CD14-positive monocyte (primary cell): Measurements from ENCODE around the gene SCN3B. TPM values are rescaled to one million over a fixed set of nuclear protein-coding genes. Genes with fewer than 3 reads are reported as not detected.

Experiments used
- DNase-seq, 3 donors: peaks; one replicate each; pipeline ENCODE4 v3.0.0-alpha.2; 2011 to 2022
- H2AFZ ChIP-seq: 2 replicates; pipeline ENCODE4 v1.6.0; 2012; ENCODE audit warnings: mild to moderate bottlenecking, low read depth, low read length, inconsistent platforms; ENCODE audit not compliant: insufficient read depth, poor library complexity, severe bottlenecking
- H3K27ac ChIP-seq, 2 donors: 1 replicate in 1 of 2; 2 replicates in 1 of 2; pipeline ENCODE4 v1.5.1; 2012 to 2013; ENCODE audit warnings: low read length in 2 of 2, control low read depth in 1 of 2, inconsistent platforms in 1 of 2, low read depth in 1 of 2, mild to moderate bottlenecking in 1 of 2
- H3K27me3 ChIP-seq, 2 donors: one replicate each; pipeline versions ENCODE4 v1.6.0 to v1.6.1; 2011 to 2013; ENCODE audit warnings: low read length in 2 of 2; ENCODE audit not compliant: control insufficient read depth in 2 of 2, insufficient read depth in 2 of 2
- H3K36me3 ChIP-seq, 2 donors: replicated peaks in 1 of 2; 1 replicate in 1 of 2; 2 replicates in 1 of 2; pipeline versions ENCODE4 v1.5.1 to v1.6.1; 2012 to 2013; ENCODE audit warnings: low read length in 2 of 2, control low read depth in 1 of 2, inconsistent platforms in 1 of 2, mild to moderate bottlenecking in 1 of 2; ENCODE audit not compliant: insufficient read depth in 2 of 2, control insufficient read depth in 1 of 2
- H3K4me1 ChIP-seq, 2 donors: 1 replicate in 1 of 2; 2 replicates in 1 of 2; pipeline versions ENCODE4 v1.5.1 to v1.6.1; 2012 to 2013; ENCODE audit warnings: low read length in 2 of 2, control low read depth in 1 of 2, inconsistent platforms in 1 of 2, mild to moderate bottlenecking in 1 of 2, moderate library complexity in 1 of 2; ENCODE audit not compliant: insufficient read depth in 2 of 2, control insufficient read depth in 1 of 2
- H3K4me2 ChIP-seq: replicated peaks from 2 replicates; pipeline ENCODE3; 2012; ENCODE audit warnings: low read length, moderate library complexity, mild to moderate bottlenecking; ENCODE audit not compliant: poor library complexity, severe bottlenecking; ENCODE audit errors: extremely low read depth
- H3K4me3 ChIP-seq, 3 experiments: fragments of 200-600 bp in 1 of 3; sonication (generic) in 1 of 3; replicated peaks in 1 of 3; 1 replicate in 2 of 3; 2 replicates in 1 of 3; pipeline ENCODE4 v1.5.1; 2011 to 2013; ENCODE audit warnings: low read length in 3 of 3, mild to moderate bottlenecking in 3 of 3, control low read depth in 2 of 3, low read depth in 2 of 3, inconsistent platforms in 1 of 3, moderate library complexity in 1 of 3
- H3K79me2 ChIP-seq: 2 replicates; pipeline ENCODE4 v1.6.0; 2012; ENCODE audit warnings: mild to moderate bottlenecking, control low read depth, inconsistent platforms, low read length, moderate library complexity; ENCODE audit not compliant: insufficient read depth
- H3K9ac ChIP-seq: 2 replicates; pipeline ENCODE4 v1.6.0; 2017; ENCODE audit warnings: low read length, mild to moderate bottlenecking; ENCODE audit not compliant: insufficient read depth, poor library complexity, severe bottlenecking
- H3K9me3 ChIP-seq, 2 donors: replicated peaks in 1 of 2; 1 replicate in 1 of 2; 2 replicates in 1 of 2; pipeline versions ENCODE4 v1.5.1 to v1.6.1; 2012 to 2013; ENCODE audit warnings: low read length in 2 of 2, control low read depth in 1 of 2; ENCODE audit not compliant: control insufficient read depth in 1 of 2, insufficient read depth in 1 of 2
- H4K20me1 ChIP-seq: 2 replicates; pipeline ENCODE4 v1.6.0; 2012; ENCODE audit warnings: mild to moderate bottlenecking, low read length, control low read depth, moderate library complexity; ENCODE audit not compliant: insufficient read depth
- H3K27ac Mint-ChIP-seq, 7 donors: one replicate each; pipeline ENCODE4 v1.8.0; 2020; ENCODE audit warnings: mild to moderate bottlenecking in 7 of 7, mixed read lengths in 7 of 7, moderate library complexity in 6 of 7, inconsistent platforms in 2 of 7
- H3K27me3 Mint-ChIP-seq, 3 donors: one replicate each; pipeline ENCODE4 v1.8.0; 2021 to 2022; ENCODE audit warnings: low read depth in 3 of 3, mild to moderate bottlenecking in 3 of 3, mixed read lengths in 3 of 3, moderate library complexity in 3 of 3, inconsistent platforms in 1 of 3
- H3K36me3 Mint-ChIP-seq, 2 donors: one replicate each; pipeline ENCODE4 v1.8.0; 2020; ENCODE audit warnings: mixed read lengths in 2 of 2, inconsistent platforms in 1 of 2, mild to moderate bottlenecking in 1 of 2
- H3K4me1 Mint-ChIP-seq: one replicate; pipeline ENCODE4 v1.8.0; 2020; ENCODE audit warnings: mild to moderate bottlenecking, mixed read lengths
- H3K4me3 Mint-ChIP-seq, 2 donors: one replicate each; pipeline ENCODE4 v1.8.0; 2020; ENCODE audit warnings: mild to moderate bottlenecking in 2 of 2, mixed read lengths in 2 of 2, moderate library complexity in 1 of 2
- H3K9me3 Mint-ChIP-seq, 7 donors: one replicate each; pipeline ENCODE4 v1.8.0; 2020 to 2022; ENCODE audit warnings: mixed read lengths in 7 of 7, mild to moderate bottlenecking in 6 of 7, moderate library complexity in 6 of 7, inconsistent platforms in 2 of 7
- CTCF ChIP-seq: fragments of 200-600 bp; IDR thresholded peaks from one replicate; pipeline ENCODE4 v1.8.0; 2022; ENCODE audit warnings: antibody characterized with exemption, mild to moderate bottlenecking
- WGBS: methylation state at CpG from one replicate; pipeline ENCODE4 v1.1.5; 2013; ENCODE audit warnings: missing lambda C conversion rate; ENCODE audit not compliant: insufficient coverage; 5-methylcytosine and 5-hydroxymethylcytosine counted together
- intact Hi-C, 2 donors: fragments of 100-400 bp; cut with micrococcal nuclease; formaldehyde crosslinking; loops; one replicate each; pipeline versions ENCODE4 v1.15.0 to v1.15.1; 2023
- polyA plus RNA-seq, 3 donors: library from polyadenylated mRNA; depleted of rRNA in 1 of 3; unstranded in 2 of 3; stranded (reverse) in 1 of 3; fragments of 300-500 nt in 2 of 3; fragments of >200 nt in 1 of 3; fragmentation: Illumina TruSeq in 2 of 3; gene quantifications; 1 replicate in 2 of 3; 2 replicates in 1 of 3; pipeline ENCODE4 v1.2.3, GENCODE V29; 2012 to 2021

Gene SCN3B
- polyA plus RNA-seq, 3 donors = not detected

- intact Hi-C loops = no loop called here
- Histone ChIP-seq H3K9me3 (no peaks in the 10 kb centered on the region), H3K27ac (peak overlapping the region in 1 of 2 donors; percentile 3), H3K4me3 (no peak overlapping the region), H3K79me2 (no peaks in the 10 kb centered on the region), H3K9ac (no peak overlapping the region), H3K36me3 (peaks cover 24 to 59% of the 10 kb centered on the region in 2 donors), H2AFZ (no peak overlapping the region), H3K4me2 (no peak overlapping the region), H4K20me1 (peaks cover 3% of the 10 kb centered on the region), H3K27me3 (no peaks in the 10 kb centered on the region), H3K4me1 (no peaks in the 10 kb centered on the region)
- Mint-ChIP-seq H3K27ac (peak overlapping the region in 2 of 7 donors; percentile 12 to 37), H3K4me3 (no peak overlapping the region), H3K36me3 (peaks cover 50 to 60% of the 10 kb centered on the region in 2 donors), H3K9me3 (peaks cover 0 to 3% (median 0%) of the 10 kb centered on the region in 7 donors), H3K4me1 (peaks cover 3% of the 10 kb centered on the region), H3K27me3 (peaks cover 0 to 1% (median 0%) of the 10 kb centered on the region in 3 donors)
- no peak for DNase-seq
- WGBS = 43% methylated on average over 2 of the region's 5 CpGs
- TF ChIP-seq CTCF = no peak
Measured at GRCh38 chr11:123585706-123586105, 68.7 kb downstream of the SCN3B start.

GRCh38 chr11:123585206-123585605, 69.2 kb downstream of the SCN3B start:
- WGBS = no CpG with 5 or more reads among the region's 5 CpGs

More at GRCh38 chr11:123585206-123585605, 69.2 kb downstream of the SCN3B start:
- Histone ChIP-seq H3K27me3 (no peaks in the 10 kb centered on the region), H3K4me3 (no peak overlapping the region), H3K4me2 (no peak overlapping the region), H3K9ac (no peak overlapping the region), H3K9me3 (no peaks in the 10 kb centered on the region), H3K4me1 (no peaks in the 10 kb centered on the region), H2AFZ (no peak overlapping the region), H4K20me1 (peaks cover 6% of the 10 kb centered on the region), H3K79me2 (no peaks in the 10 kb centered on the region), H3K36me3 (peaks cover 19 to 54% of the 10 kb centered on the region in 2 donors), H3K27ac (no peak overlapping the region)
- intact Hi-C loops = no loop called here
- no peak for TF ChIP-seq CTCF
- H3K36me3 Mint-ChIP-seq = peaks cover 46 to 55% of the 10 kb centered on the region in 2 donors
- peak overlapping the region in 2 of 7 donors; percentile 32 to 61 for H3K27ac Mint-ChIP-seq
- no peak overlapping the region for H3K4me3 Mint-ChIP-seq
- H3K9me3 Mint-ChIP-seq = peaks cover 0 to 3% (median 0%) of the 10 kb centered on the region in 7 donors
- peaks cover 7% of the 10 kb centered on the region for H3K4me1 Mint-ChIP-seq
- peaks cover 0 to 2% (median 1%) of the 10 kb centered on the region in 3 donors for H3K27me3 Mint-ChIP-seq
- DNase-seq = no peak
